Glomerular visceral epithelial cell (primary cell): ENCODE data around the gene DHRSX.
"Not testable (repeated sequence)": the region's sequence is repeated elsewhere in the genome, so short reads cannot be mapped to it uniquely, and the experiment has no call there.

Source experiments
- DNase-seq: peaks from one replicate; pipeline ENCODE4 v3.0.0-alpha.2; 2016; ENCODE audit errors: extremely low spot score

Gene DHRSX

GRCh38 chrX:2395261-2395992 lies 105.3 kb downstream of the DHRSX start:
- no peak for DNase-seq

GRCh38 chrX:2391869-2392606 lies 108.7 kb downstream of the DHRSX start:
- DNase-seq = peak; percentile 95

GRCh38 chrX:2390754-2391153 lies 110.0 kb downstream of the DHRSX start:
- DNase-seq = no peak

GRCh38 chrX:2389731-2390130 lies 111.0 kb downstream of the DHRSX start:
- DNase-seq = not testable (repeated sequence)

- DNase-seq = no peak
Observed at GRCh38 chrX:2389324-2389723, 111.5 kb downstream of the DHRSX start.

- no peak for DNase-seq
Observed at GRCh38 chrX:2388669-2389068, 112.1 kb downstream of the DHRSX start.

GRCh38 chrX:2387614-2388239 lies 113.0 kb downstream of the DHRSX start:
- DNase-seq = no peak

- peak; percentile 73 for DNase-seq
Observed at GRCh38 chrX:2385224-2385623, 115.6 kb downstream of the DHRSX start.

- no peak for DNase-seq
Observed at GRCh38 chrX:2384486-2384885, 116.3 kb downstream of the DHRSX start.

GRCh38 chrX:2383735-2384134 lies 117.0 kb downstream of the DHRSX start:
- no peak for DNase-seq

- no peak for DNase-seq
Observed at GRCh38 chrX:2383144-2383543, 117.6 kb downstream of the DHRSX start.

GRCh38 chrX:2382433-2383048 lies 118.2 kb downstream of the DHRSX start:
- DNase-seq = not testable (repeated sequence)

GRCh38 chrX:2376166-2376565 lies 124.6 kb downstream of the DHRSX start:
- no peak for DNase-seq

GRCh38 chrX:2374086-2374485 lies 126.7 kb downstream of the DHRSX start:
- no peak for DNase-seq

GRCh38 chrX:2373615-2374014 lies 127.2 kb downstream of the DHRSX start:
- no peak for DNase-seq

GRCh38 chrX:2371026-2371711 lies 129.6 kb downstream of the DHRSX start:
- no peak for DNase-seq

- no peak for DNase-seq
Observed at GRCh38 chrX:2370456-2370855, 130.3 kb downstream of the DHRSX start.

- DNase-seq = no peak
Observed at GRCh38 chrX:2369206-2369605, 131.6 kb downstream of the DHRSX start.

- peak; percentile 12 for DNase-seq
Observed at GRCh38 chrX:2360731-2361130, 140.0 kb downstream of the DHRSX start.

- DNase-seq = not testable (repeated sequence)
Observed at GRCh38 chrX:2359522-2359921, 141.3 kb downstream of the DHRSX start.
